BLaER1 treated with 17β-estradiol and CSF1 and Interleukin-3, amounts not matched to agents 10 nM and 100 nM (cell line): ENCODE results near the gene F5.
A peak's percentile ranks its signal among the peaks of the same experiment; 100 is the strongest.

Experiments
- H3K27ac ChIP-seq, 11 experiments: shearing (Covaris generic); formaldehyde crosslinking; 2 replicates each; pipeline ENCODE4 v1.8.1; 2022
- H3K27me3 ChIP-seq, 11 experiments: shearing (Covaris generic); formaldehyde crosslinking; 2 replicates each; pipeline ENCODE4 v1.8.1; 2022
- H3K36me3 ChIP-seq, 11 experiments: shearing (Covaris generic); formaldehyde crosslinking; 2 replicates each; pipeline ENCODE4 v1.8.1; 2022
- H3K4me1 ChIP-seq, 10 experiments: shearing (Covaris generic); formaldehyde crosslinking; 2 replicates each; pipeline ENCODE4 v1.8.1; 2022
- H3K4me2 ChIP-seq, 11 experiments: shearing (Covaris generic); formaldehyde crosslinking; 2 replicates each; pipeline ENCODE4 v1.8.1; 2022
- H3K4me3 ChIP-seq, 10 experiments: shearing (Covaris generic); formaldehyde crosslinking; 2 replicates each; pipeline ENCODE4 v1.8.1; 2022
- H3K9ac ChIP-seq, 11 experiments: shearing (Covaris generic); formaldehyde crosslinking; 2 replicates each; pipeline ENCODE4 v1.8.1; 2022
- H3K9me3 ChIP-seq, 11 experiments: shearing (Covaris generic); formaldehyde crosslinking; replicated peaks in 1 of 11; 2 replicates each; pipeline ENCODE4 v1.8.1; 2022
- H4K20me1 ChIP-seq, 11 experiments: shearing (Covaris generic); formaldehyde crosslinking; 2 replicates each; pipeline ENCODE4 v1.8.1; 2022
- Cebpa-rat ChIP-seq, 11 experiments: shearing (Covaris generic); IDR thresholded peaks; 2 replicates each; pipeline ENCODE4 v1.8.1; 2022

Gene F5

GRCh38 chr1:169525391-169525790, 60.9 kb downstream of the F5 start:
- Histone ChIP-seq H3K36me3 (no peaks in the 10 kb centered on the region), H3K4me3 (no peak overlapping the region), H3K27ac (no peak overlapping the region), H4K20me1 (no peaks in the 10 kb centered on the region), H3K27me3 (no peaks in the 10 kb centered on the region), H3K9me3 (no peaks in the 10 kb centered on the region), H3K4me2 (no peak overlapping the region), H3K4me1 (peaks cover 0 to 11% (median 4%) of the 10 kb centered on the region in 10 experiments; a peak in 6 of 20 replicates), H3K9ac (no peak overlapping the region)
- TF ChIP-seq Cebpa-rat (IDR thresholded peaks at IDR 0.05): no peak

GRCh38 chr1:169523904-169524303, 62.4 kb downstream of the F5 start:
- peaks cover 0 to 9% (median 2%) of the 10 kb centered on the region in 10 experiments; a peak in 6 of 20 replicates for H3K4me1 ChIP-seq

DNA sequence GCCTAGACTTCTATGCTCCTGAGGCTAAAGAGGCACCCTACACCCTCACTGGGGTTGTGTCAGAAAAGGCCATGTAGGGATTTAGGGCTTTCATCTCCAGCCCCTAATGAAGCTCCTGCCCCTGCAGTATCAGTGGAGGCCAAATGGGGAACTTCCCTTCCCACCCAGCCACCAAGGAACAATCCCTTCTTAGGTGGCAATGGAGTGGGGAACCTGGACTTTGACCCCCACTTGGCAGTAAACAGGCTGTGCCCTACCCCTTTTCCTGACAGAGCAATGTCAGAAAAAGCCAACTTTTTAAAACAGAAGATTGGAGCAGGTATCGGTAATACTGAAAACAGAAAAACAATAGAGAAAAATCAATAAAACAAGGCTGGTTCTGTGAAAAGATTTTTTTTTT, 65.1 kb downstream of the F5 start:
- Histone ChIP-seq H3K27me3 (no peaks in the 10 kb centered on the region), H3K9me3 (no peaks in the 10 kb centered on the region), H3K4me1 (no peaks in the 10 kb centered on the region), H4K20me1 (no peaks in the 10 kb centered on the region), H3K4me2 (no peak overlapping the region), H3K27ac (no peak overlapping the region), H3K36me3 (no peaks in the 10 kb centered on the region), H3K9ac (no peak overlapping the region), H3K4me3 (no peak overlapping the region)
- no peak for TF ChIP-seq Cebpa-rat (IDR thresholded peaks at IDR 0.05)

More at GRCh38 chr1:169523904-169524303, 62.4 kb downstream of the F5 start:
- Histone ChIP-seq H3K4me2 (no peak overlapping the region), H3K36me3 (no peaks in the 10 kb centered on the region), H4K20me1 (no peaks in the 10 kb centered on the region), H3K9ac (no peak overlapping the region), H3K4me3 (no peak overlapping the region), H3K9me3 (no peaks in the 10 kb centered on the region), H3K27me3 (no peaks in the 10 kb centered on the region), H3K27ac (no peak overlapping the region)
- no peak for TF ChIP-seq Cebpa-rat (IDR thresholded peaks at IDR 0.05)

- H3K9ac ChIP-seq: no peak overlapping the region
- H3K4me3 ChIP-seq: no peak overlapping the region
- no peak for TF ChIP-seq Cebpa-rat (IDR thresholded peaks at IDR 0.05)
- H4K20me1 ChIP-seq: no peaks in the 10 kb centered on the region
- H3K27me3 ChIP-seq: no peaks in the 10 kb centered on the region
- no peak overlapping the region for H3K27ac ChIP-seq
- H3K9me3 ChIP-seq: no peaks in the 10 kb centered on the region
- H3K4me1 ChIP-seq: peaks cover 4 to 28% (median 23%) of the 10 kb centered on the region in 10 experiments; a peak in 16 of 20 replicates
- no peak overlapping the region for H3K4me2 ChIP-seq
- H3K36me3 ChIP-seq: no peaks in the 10 kb centered on the region
These were observed 68.6 kb downstream of the F5 start for GRCh38 chr1:169517558-169518186.

GRCh38 chr1:169515641-169516040, 70.6 kb downstream of the F5 start:
- H3K4me1 ChIP-seq: peaks cover 4 to 45% (median 39%) of the 10 kb centered on the region in 10 experiments; a peak in 16 of 20 replicates
- no peak overlapping the region for H3K4me3 ChIP-seq
- no peaks in the 10 kb centered on the region for H3K36me3 ChIP-seq
- no peaks in the 10 kb centered on the region for H4K20me1 ChIP-seq
- no peaks in the 10 kb centered on the region for H3K9me3 ChIP-seq
- H3K27me3 ChIP-seq: no peaks in the 10 kb centered on the region
- H3K4me2 ChIP-seq: peak overlapping the region in 1 of 11 experiments; percentile 82; a peak in 1 of 22 replicates
- TF ChIP-seq Cebpa-rat (IDR thresholded peaks at IDR 0.05): no peak
- H3K9ac ChIP-seq: no peak overlapping the region
- peak overlapping the region in 2 of 11 experiments; percentile 13 to 87; a peak in 1 of 22 replicates for H3K27ac ChIP-seq

DNA sequence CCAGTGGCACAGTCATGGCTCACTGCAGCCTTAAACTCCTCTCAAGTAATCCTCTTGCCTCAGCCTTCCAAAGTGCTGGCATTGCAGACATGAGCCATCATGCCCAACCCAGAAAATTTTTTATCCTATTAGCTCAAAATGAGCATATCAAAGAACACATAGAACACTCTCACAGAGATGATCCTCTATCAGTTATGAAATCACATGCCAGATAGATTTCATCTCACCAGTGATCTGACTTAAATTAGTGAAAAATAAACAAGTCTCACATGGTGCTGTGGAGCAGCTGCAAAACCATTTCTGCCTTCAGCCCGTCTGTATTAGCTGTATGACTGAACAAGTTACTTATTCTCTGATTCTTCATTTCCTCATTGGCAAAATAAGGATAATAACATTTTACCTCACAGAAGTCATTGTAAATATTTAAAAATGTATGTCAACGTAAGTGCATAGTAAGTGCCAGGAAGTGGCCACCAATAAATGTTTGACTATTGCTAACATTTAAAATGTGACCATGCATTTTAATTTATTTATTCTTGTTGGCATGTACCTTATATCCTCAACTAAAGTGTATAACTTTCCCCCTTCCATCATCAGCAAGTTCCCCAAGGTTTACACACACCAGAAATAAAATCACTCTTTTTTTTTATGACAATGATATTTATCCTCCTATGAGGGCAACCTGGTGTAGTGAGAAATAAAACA, 71.6 kb downstream of the F5 start:
- H3K36me3 ChIP-seq: no peaks in the 10 kb centered on the region
- H3K9ac ChIP-seq: no peak overlapping the region
- H3K9me3 ChIP-seq: no peaks in the 10 kb centered on the region
- peaks cover 4 to 49% (median 40%) of the 10 kb centered on the region in 10 experiments; a peak in 16 of 20 replicates for H3K4me1 ChIP-seq
- peak overlapping the region in 7 of 11 experiments; percentile 55 to 88 (median 82); a peak in 13 of 22 replicates for H3K27ac ChIP-seq
- H3K4me2 ChIP-seq: peak overlapping the region in 7 of 11 experiments; percentile 22 to 87 (median 63); a peak in 12 of 22 replicates
- H4K20me1 ChIP-seq: no peaks in the 10 kb centered on the region
- H3K27me3 ChIP-seq: no peaks in the 10 kb centered on the region
- H3K4me3 ChIP-seq: no peak overlapping the region
- no peak for TF ChIP-seq Cebpa-rat (IDR thresholded peaks at IDR 0.05)

DNA sequence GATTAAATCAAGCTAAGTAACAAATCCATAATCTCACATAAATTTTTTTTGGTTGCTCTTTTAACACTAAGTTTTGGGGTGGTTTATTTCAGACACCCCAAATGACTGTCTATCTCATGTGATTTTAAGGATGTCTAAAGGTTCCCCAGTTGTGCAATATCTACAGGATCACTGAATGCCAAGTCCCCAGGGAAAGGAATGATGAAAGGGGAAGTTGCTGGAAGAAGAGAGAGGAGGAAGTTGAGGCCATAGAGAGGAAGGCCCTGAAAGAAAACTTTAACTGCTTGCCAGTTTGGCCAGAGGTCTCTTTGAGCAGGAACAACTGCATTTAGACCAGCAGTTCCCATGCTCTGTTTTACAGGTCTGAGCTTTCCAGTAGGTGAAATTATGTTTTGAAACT, 73.1 kb downstream of the F5 start:
- H3K9me3 ChIP-seq: no peaks in the 10 kb centered on the region
- H4K20me1 ChIP-seq: no peaks in the 10 kb centered on the region
- H3K4me3 ChIP-seq: peak overlapping the region in 1 of 10 experiments; percentile 33; a peak in 2 of 20 replicates
- H3K9ac ChIP-seq: peak overlapping the region in 5 of 11 experiments; percentile 47 to 68 (median 51); a peak in 8 of 22 replicates
- H3K27ac ChIP-seq: peak overlapping the region; percentile 29 to 88 (median 76); a peak in 19 of 22 replicates
- no peaks in the 10 kb centered on the region for H3K36me3 ChIP-seq
- H3K4me2 ChIP-seq: peak overlapping the region; percentile 3 to 87 (median 70); a peak in 21 of 22 replicates
- H3K27me3 ChIP-seq: no peaks in the 10 kb centered on the region
- peak; percentile 36 to 97 (median 81); a peak in 16 of 22 replicates for TF ChIP-seq Cebpa-rat (IDR thresholded peaks at IDR 0.05)
- peaks cover 12 to 61% (median 48%) of the 10 kb centered on the region in 10 experiments; a peak in 18 of 20 replicates for H3K4me1 ChIP-seq

GRCh38 chr1:169511316-169512005, 74.8 kb downstream of the F5 start:
- no peak overlapping the region for H3K9ac ChIP-seq
- H4K20me1 ChIP-seq: no peaks in the 10 kb centered on the region
- peak overlapping the region in 6 of 11 experiments; percentile 34 to 87 (median 76); a peak in 10 of 22 replicates for H3K4me2 ChIP-seq
- H3K36me3 ChIP-seq: no peaks in the 10 kb centered on the region
- H3K27me3 ChIP-seq: no peaks in the 10 kb centered on the region
- TF ChIP-seq Cebpa-rat (IDR thresholded peaks at IDR 0.05): no peak
- no peak overlapping the region for H3K4me3 ChIP-seq
- no peaks in the 10 kb centered on the region for H3K9me3 ChIP-seq
- peak overlapping the region in 5 of 11 experiments; percentile 80 to 88 (median 87); a peak in 5 of 22 replicates for H3K27ac ChIP-seq
- H3K4me1 ChIP-seq: peaks cover 13 to 63% (median 51%) of the 10 kb centered on the region in 10 experiments; a peak in 18 of 20 replicates

- Histone ChIP-seq H3K4me3 (no peak overlapping the region), H3K4me2 (peak overlapping the region in 3 of 11 experiments; percentile 1 to 16 (median 3); a peak in 3 of 22 replicates), H3K36me3 (no peaks in the 10 kb centered on the region), H3K4me1 (peaks cover 13 to 59% (median 51%) of the 10 kb centered on the region in 10 experiments; a peak in 18 of 20 replicates), H4K20me1 (no peaks in the 10 kb centered on the region), H3K27ac (0 out of 22 replicates have a peak overlapping the region, but pooled peaks of 1 of the 11 experiments have one; percentile 10), H3K27me3 (no peaks in the 10 kb centered on the region), H3K9me3 (no peaks in the 10 kb centered on the region), H3K9ac (no peak overlapping the region)
- no peak for TF ChIP-seq Cebpa-rat (IDR thresholded peaks at IDR 0.05)
These were observed 76.2 kb downstream of the F5 start for GRCh38 chr1:169510060-169510459.
